HG02571 (cell line): ENCODE data around the gene ZNF414.

ENCODE experiments used
- ATAC-seq: cut with Tn5 transposase; IDR thresholded peaks from one replicate; pipeline ENCODE4 v1.9.1; 2021; ENCODE audit warnings: mild to moderate bottlenecking, moderate library complexity; ENCODE audit not compliant: unreplicated experiment

The ZNF414 gene

DNA sequence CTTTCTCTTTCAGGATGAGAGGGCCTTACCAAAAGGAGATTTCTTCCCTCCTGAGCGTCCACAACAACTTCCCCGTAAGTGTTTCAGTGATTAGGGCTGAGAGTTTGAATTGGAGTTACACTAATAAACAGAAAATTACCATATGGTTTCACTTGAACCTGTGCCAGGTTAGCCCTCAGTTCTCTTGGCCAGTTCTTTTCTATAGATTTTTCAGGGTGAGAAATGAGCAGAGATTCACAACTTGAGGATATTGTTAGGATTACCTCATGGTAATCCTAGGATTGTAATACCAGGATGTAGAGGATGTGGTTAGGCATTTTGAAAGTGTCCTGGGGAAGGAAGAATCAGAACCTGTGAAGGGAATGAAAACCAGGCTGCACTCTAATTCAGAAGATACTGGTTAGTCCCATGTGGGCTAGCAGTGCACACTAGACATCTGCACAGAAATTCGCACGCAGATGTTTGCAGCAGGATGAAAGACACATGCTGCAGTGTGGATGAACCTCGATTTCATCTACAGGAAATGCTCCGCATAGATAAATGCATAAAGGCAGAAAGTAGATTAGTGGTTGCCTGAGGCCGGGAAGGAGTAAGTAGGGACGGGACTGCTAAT lies 45.1 kb downstream of the ZNF414 start:
- ATAC-seq: no peak

DNA sequence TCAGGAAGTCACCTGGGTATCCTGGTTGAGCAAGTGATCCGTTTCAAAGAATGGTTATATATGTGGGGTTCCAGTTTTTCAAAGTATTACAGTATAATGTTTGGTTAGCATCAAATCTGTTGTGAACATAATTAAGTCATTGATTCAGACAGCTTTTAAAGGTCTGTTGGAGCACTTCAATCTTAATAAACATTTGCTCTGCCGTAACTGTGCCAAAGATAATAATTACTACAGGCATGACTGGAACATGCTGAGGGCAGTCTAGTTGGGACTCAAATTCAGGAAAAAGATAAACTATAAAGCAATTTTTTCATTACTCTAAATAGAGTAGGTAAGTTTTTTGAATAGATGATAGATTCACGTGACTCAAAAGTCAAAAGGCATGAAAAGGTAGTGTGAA lies 45.8 kb downstream of the ZNF414 start:
- no peak for ATAC-seq

DNA sequence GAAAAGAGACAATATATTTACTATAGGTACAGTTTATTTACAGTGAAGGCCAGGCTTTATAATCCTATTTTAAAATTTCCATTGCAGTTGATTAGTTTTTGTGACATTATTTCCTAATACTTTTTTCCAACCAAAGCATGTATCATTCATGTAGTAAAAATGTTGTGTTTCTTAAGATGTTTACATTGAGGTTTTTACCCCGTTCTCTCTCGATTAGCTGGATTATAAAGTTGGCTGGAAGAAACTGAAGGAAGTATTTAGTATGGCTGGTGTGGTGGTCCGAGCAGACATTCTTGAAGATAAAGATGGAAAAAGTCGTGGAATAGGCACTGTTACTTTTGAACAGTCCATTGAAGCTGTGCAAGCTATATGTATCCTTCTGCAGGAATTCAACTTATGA lies 47.9 kb downstream of the ZNF414 start:
- no peak for ATAC-seq

DNA sequence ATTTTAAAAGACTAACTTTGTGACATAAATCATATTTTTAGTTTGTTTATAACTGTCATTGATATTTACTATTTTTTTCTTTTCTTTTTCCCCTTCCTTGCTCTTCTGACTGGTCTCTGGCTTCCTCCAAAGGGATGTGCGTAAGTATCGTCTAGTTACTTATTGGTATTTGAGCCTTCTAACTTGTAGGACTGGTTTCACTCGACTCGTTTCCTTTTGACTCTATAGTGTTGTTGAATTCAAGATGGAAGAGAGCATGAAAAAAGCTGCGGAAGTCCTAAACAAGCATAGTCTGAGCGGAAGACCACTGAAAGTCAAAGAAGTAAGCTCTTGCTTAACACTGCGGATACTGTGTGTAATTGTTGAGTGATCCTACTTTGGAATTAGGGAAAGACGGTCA lies 50.6 kb downstream of the ZNF414 start:
- ATAC-seq: no peak

DNA sequence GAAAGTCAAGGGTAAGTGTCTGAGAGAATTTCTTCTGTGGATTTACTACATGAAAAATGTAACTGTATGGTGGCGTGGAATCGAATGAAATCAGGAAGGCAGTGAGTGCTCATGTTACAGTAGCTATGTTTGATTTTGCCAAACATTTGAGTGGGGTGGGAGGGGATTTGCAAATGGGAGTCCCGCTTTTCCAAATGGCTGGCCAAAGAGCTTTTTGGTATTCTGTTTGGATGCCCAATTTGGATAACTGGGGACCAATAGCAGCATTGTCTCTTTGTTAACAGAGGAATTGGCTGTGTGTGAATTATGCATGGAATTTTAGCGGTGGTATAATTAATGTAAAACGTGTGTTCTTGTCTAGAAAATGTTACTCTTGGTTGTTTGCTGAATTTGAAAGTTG lies 51.4 kb downstream of the ZNF414 start:
- ATAC-seq: no peak

DNA sequence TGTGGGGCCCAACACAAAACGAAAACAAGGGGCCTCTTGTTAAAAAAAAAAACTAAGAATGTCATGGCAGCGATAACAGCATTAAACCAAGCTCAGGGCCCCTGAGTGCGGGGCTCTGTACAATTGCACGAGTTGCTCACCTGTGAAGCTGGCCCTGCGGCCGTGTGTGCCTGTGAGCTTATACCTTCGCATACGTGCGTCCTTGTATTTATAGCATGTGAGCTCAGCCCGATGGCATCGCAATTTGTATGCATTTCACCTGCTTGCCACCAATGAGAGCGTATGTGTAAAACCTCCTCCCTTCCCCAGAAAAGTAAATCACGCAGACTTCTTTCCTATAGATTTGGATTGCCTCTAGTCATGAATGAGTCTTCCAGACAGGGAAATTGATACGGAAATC lies 52.1 kb downstream of the ZNF414 start:
- no peak for ATAC-seq

DNA sequence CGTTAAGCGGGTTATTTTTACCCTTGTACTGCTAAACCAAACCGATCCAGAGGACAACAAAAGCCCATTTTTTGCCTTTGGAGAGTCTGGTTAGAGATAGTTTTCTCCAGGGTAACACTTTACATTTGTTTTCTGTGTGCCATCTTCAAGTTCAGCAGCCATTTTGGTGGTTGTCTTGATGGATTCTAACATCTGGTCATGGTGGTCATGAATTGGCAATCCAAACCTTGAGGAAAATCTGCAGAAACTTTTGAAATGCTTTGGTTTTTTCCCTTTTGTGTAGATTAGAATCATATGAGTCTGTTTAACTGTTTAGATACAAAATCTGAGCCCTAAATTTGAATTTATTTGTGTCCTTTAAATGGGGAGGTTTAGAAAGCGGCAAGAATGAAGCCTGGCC lies 52.6 kb downstream of the ZNF414 start:
- ATAC-seq: no peak

DNA sequence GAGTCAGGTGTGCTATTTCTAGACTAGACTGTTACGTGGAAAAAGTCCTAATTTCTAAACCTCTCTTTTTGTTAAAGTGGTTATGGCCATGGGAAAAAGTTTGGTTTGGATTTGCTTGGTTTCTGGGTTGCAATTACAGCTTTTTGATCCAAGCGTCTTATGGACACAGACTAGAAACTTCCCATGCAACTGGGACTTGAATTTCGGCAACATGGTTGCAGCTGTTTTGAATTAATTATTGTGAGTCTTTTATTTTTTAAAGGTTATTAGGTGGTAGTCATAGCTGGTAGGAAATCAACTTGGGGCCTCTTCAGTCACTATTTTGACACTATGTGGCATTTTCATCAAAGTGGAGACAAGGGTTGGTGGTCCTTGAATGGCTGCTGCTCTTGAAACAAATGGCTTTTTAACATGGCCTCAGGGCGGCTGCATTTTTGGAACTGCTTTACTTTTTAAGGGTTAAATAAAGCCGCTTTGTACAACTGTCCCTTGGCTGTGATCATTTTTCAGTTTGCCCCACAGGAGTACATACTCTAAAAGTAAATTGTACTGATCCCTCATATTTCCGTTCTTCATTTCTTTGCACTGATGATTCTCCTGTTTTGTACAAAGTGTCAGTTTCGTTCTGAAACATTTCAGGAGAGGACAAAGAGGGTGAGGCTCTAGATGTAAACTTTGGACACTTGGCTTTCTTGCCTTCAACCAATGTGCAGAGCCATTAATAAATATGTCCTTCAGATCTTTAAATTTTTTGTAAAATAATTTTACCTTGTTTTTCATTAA lies 53.3 kb downstream of the ZNF414 start:
- no peak for ATAC-seq
